SK-N-SH treated with all-trans-retinoic acid at 6 μM for 48 hours (cell line): ENCODE results near the gene WDR59.

Source experiments
- ARNTL ChIP-seq: fragments of 450-650 bp; formaldehyde crosslinking; IDR thresholded peaks from 2 replicates; pipeline ENCODE4 v1.5.0; 2020; ENCODE audit warnings: low read depth, mild to moderate bottlenecking, moderate library complexity, borderline replicate concordance
- PATZ1 ChIP-seq: fragments of 250-450 bp; sonication (Bioruptor Pico); IDR thresholded peaks from 2 replicates; pipeline ENCODE4 v1.8.0; 2020; ENCODE audit warnings: mild to moderate bottlenecking, moderate library complexity, borderline replicate concordance
- PPARA ChIP-seq: fragments of 250-450 bp; sonication (Bioruptor Pico); IDR thresholded peaks from 2 replicates; pipeline ENCODE4 v1.5.0; 2020; ENCODE audit warnings: mild to moderate bottlenecking, borderline replicate concordance
- RARB ChIP-seq: fragments of 250-450 bp; sonication (Bioruptor Pico); IDR thresholded peaks from 2 replicates; pipeline ENCODE4 v1.8.0; 2021; ENCODE audit warnings: mild to moderate bottlenecking, moderate library complexity
- ZNF565 ChIP-seq: fragments of 450-650 bp; formaldehyde crosslinking; conservative IDR thresholded peaks from 2 replicates; pipeline ENCODE4 v1.5.0; 2020; ENCODE audit warnings: low read depth, mild to moderate bottlenecking, moderate library complexity
- ZNF70 ChIP-seq: fragments of 450-650 bp; formaldehyde crosslinking; IDR thresholded peaks from 2 replicates; pipeline ENCODE4 v1.5.0; 2020; ENCODE audit warnings: mild to moderate bottlenecking, moderate library complexity

GRCh38 chr16:74846714-74847113 lies 138.2 kb downstream of the WDR59 start:
- no peak for TF ChIP-seq ZNF565
- TF ChIP-seq ZNF70, result no peak
- no peak for TF ChIP-seq ARNTL (CRISPR knock-in tag)
- no peak for TF ChIP-seq RARB
- no peak for TF ChIP-seq PATZ1 (CRISPR knock-in tag)
- no peak for TF ChIP-seq PPARA (CRISPR knock-in tag)
